GM12891 (cell line): ENCODE measurements around the gene LAMTOR5.

ENCODE experiments used
- POLR2A ChIP-seq: IDR thresholded peaks from 2 replicates; pipeline ENCODE4 v1.6.1; 2011; ENCODE audit warnings: low read depth, low read length, control low read depth
- TAF1 ChIP-seq: IDR thresholded peaks from 2 replicates; pipeline ENCODE4 v1.6.1; 2011; ENCODE audit warnings: low read depth, low read length, control low read depth

DNA sequence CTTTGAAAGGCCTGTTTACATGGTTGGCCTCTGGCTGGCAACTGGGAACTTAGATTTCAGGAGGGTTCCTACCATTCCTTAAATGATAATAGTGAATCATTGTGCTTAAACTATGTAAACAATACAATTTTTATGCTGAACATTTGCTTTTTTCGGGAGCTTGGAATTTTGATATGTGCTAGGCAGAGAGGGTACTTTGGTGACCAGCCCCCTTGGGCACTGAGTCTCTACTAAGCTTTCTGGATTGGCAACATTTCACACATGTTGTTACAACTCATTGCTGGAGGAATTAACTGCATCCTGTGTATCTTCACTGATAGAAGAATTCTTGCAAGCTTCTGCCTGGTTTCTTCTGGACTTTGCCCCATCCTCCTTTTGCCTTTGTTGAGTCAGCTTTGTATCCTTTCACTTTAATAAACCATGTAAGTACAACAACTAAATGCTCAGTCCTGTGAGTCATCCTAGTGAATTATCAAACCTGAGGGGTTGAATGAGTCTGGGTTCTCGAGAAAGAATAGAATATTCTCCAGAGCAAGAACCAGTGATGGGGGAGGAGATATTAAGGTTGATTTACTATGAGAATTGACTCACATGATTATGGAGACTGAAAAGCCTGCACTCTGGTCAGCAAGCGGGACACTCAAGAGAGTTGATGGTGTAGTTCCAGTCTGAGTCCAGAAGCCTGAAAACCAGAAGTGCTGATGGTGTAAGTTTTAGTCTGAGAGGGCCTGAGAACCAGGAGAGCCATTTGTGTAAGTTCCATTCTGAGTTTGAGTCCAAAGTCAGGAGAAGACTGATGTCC is 13.6 kb downstream of the LAMTOR5 start:
- TF ChIP-seq POLR2A: no peak
- TF ChIP-seq TAF1: no peak
